ENCODE measurements around the gene TDO2.
"Not testable (repeated sequence)": the region's sequence is repeated elsewhere in the genome, so short reads cannot be mapped to it uniquely, and the experiment has no call there.

Gene TDO2

DNA sequence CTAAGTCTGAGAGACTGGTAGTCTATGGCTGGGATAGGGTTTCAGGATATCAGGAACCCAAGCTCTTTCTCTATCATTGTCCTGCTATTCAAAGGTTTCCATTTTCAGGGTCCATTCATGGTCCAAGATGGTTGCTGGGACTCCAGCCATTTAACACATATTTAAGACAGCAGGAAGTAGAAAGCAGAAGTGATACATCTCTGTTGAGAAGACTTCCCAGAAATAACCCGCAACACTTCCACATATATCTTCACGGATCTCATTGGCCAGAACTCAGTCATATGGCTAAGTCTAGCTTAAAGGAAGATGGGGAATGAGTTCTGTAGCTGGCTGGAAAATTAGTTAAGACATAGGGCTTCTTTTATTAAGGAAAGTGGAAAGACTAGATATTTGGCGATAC is 26.3 kb downstream of the TDO2 start:
- H3K4me1 ChIP-seq = no peaks in the 10 kb centered on the region
- no peak for TF ChIP-seq CTCF (IDR thresholded peaks at IDR 0.05; ENCODE audit: low read depth, low read length)
- H3K36me3 ChIP-seq = no peaks in the 10 kb centered on the region
- H3K9me3 ChIP-seq = no peaks in the 10 kb centered on the region
- DNase-seq = no peak
- no peak overlapping the region for H3K4me3 ChIP-seq (ENCODE audit: low read depth, low read length)
- H3K27me3 ChIP-seq = no peaks in the 10 kb centered on the region

DNA sequence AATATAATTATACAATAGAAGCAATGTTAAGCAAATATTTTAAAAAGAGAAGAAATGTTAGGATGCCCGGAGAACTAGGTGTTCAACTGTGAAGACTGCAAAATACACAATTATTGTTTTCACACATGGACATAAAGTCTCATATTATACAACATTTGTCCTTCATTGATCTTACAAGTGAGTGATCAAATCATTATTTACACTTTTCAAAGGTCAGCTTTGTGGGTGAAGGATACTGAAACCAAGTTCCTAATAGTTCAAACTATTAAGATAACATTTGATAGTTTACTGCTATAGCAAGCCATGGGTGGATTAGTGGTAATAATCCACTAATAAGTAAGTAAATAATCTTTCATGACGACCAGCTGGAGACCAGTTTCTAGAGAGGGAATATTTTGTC is 26.8 kb downstream of the TDO2 start:
- Histone ChIP-seq H3K9me3 (no peaks in the 10 kb centered on the region), H3K36me3 (no peaks in the 10 kb centered on the region), H3K27me3 (no peaks in the 10 kb centered on the region), H3K4me3 (ENCODE audit: low read depth, low read length) (no peak overlapping the region), H3K4me1 (no peaks in the 10 kb centered on the region)
- no peak for DNase-seq
- TF ChIP-seq CTCF (IDR thresholded peaks at IDR 0.05; ENCODE audit: low read depth, low read length) = no peak

- H3K4me1 ChIP-seq = no peaks in the 10 kb centered on the region
- TF ChIP-seq CTCF (IDR thresholded peaks at IDR 0.05; ENCODE audit: low read depth, low read length) = no peak
- DNase-seq = no peak
- H3K27me3 ChIP-seq = no peaks in the 10 kb centered on the region
- H3K4me3 ChIP-seq (ENCODE audit: low read depth, low read length) = no peak overlapping the region
- no peaks in the 10 kb centered on the region for H3K36me3 ChIP-seq
- no peaks in the 10 kb centered on the region for H3K9me3 ChIP-seq
Observed at GRCh38 chr4:155931634-155932033, 28.1 kb downstream of the TDO2 start.

- H3K4me3 ChIP-seq (ENCODE audit: low read depth, low read length); DNase-seq; H3K27me3 ChIP-seq; H3K4me1 ChIP-seq; H3K9me3 ChIP-seq; H3K36me3 ChIP-seq: not testable (repeated sequence)
Observed at GRCh38 chr4:155934634-155935033, 31.1 kb downstream of the TDO2 start.

- H3K4me1 ChIP-seq = no peaks in the 10 kb centered on the region
- H3K4me3 ChIP-seq (ENCODE audit: low read depth, low read length) = no peak overlapping the region
Observed at GRCh38 chr4:155935389-155935986, 32.0 kb downstream of the TDO2 start.

DNA sequence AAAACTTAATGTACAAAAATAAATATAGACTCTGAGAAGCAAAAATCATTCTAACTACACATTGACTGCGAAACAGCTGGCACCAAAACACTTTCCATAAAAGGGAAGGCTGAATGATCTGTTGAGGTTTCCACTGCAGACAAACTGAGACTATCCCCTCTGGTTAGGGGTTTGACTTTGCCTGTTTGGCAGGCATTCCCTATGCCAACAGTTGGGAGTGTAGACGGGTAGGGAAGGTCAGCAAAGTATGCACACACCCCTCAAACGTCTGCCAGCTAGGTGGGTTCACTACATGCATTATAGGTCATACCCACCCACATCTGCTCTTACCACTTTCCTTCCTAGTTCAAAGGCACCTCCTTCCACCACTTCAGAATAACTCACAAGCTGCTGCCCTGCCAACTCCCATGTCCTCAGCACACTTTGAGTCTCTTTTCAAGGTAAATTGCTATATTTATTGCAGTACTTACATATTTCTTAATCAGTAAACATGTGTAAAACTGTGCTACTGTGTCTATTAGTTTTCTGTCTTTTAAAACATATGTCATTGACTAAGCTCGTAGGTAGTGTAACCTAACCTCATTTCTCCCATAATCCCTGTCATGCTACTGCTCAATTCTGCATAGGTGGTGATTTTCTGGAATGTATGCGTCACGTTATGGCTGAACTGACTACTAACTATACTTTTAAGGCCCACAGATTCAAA is 37.7 kb downstream of the TDO2 start:
- Histone ChIP-seq H3K4me3 (ENCODE audit: low read depth, low read length) (no peak overlapping the region), H3K9me3 (no peaks in the 10 kb centered on the region), H3K4me1 (no peaks in the 10 kb centered on the region), H3K36me3 (no peaks in the 10 kb centered on the region), H3K27me3 (peaks cover 3% of the 10 kb centered on the region; the same call in 1 of the 2 replicates)
- no peak for TF ChIP-seq CTCF (IDR thresholded peaks at IDR 0.05; ENCODE audit: low read depth, low read length)
- no peak for DNase-seq

More at GRCh38 chr4:155935389-155935986, 32.0 kb downstream of the TDO2 start:
- peaks cover 3% of the 10 kb centered on the region; the same call in 1 of the 2 replicates for H3K27me3 ChIP-seq
- no peaks in the 10 kb centered on the region for H3K36me3 ChIP-seq
- TF ChIP-seq CTCF (IDR thresholded peaks at IDR 0.05; ENCODE audit: low read depth, low read length) = no peak
- no peak for DNase-seq
- no peaks in the 10 kb centered on the region for H3K9me3 ChIP-seq
